Measurements from ENCODE around the gene CSDE1.

GRCh38 chr1:114735479-114735878, 22.3 kb downstream of the CSDE1 start:
- TF ChIP-seq CTCF (conservative IDR thresholded peaks at IDR 0.05) (no peak), EZH2 (IDR thresholded peaks at IDR 0.05; ENCODE audit: low read depth) (no peak)

Data from PC-9 (cell line).